NCI-H524 treated with DMSO at 0.1 percent for 48 hours (cell line): ENCODE results near the gene CDH24.

ENCODE experiments used
- DNase-seq: peaks from one replicate; lab custom pipeline; 2025; lab: John Stamatoyannopoulos, UW

CDH24 gene

DNA sequence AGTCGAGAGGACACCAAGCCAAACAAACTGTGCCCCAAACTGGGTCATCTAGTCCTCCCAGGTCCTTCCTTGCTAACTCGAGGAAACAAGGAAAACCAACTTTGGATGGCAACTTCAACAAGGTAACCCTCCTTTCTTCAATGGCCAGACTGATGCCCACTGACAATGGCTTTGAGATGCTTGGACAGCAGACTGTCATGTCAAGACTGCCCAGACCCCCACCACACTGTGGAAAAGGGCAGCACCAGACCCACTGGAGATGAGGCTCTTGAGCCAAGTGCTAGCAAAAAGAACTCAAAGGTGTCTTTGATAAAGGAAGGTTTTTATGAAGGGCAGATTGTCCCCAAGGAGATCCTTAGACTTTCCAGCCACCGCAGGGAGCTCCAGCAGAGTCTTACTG lies 9.0 kb upstream of the CDH24 start:
- no peak for DNase-seq

DNA sequence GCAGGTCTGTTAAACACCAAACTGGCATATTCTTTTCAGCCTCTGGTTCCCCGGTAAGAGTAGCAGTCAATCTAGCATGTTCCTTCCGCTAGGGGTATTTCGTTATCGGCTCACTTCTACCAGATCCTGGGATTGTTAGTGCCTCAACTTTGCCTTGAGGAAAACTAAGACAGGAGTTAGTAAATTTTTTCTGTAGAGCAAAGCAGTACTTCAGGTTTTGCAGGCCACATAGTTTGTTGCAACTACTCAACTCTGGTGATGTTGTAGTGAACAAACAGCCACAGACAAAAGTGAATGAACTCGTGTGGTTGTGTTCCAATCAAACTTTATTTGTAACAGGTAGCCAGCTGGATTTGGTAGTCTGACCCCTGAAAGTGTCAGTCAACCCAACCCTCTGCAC lies 6.3 kb upstream of the CDH24 start:
- DNase-seq = no peak

DNA sequence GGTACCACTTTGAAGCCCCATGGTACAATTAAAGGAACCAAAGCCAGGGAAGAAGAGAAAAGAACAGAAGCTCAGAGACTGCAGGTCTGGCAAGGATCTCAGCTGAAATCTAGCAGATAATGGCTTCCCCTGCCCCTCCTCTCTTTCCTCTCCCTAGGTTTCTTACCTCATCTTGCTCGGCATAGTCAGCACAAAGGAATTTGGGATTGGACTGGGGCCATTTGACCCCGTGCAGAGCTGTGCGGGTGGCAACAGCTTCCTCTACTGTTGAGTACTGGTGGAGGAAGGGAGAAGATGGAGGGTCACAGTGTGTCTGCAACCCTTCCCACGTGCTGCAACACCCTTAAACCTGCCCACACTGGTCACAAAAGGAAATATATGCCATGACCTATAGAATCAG lies 4.7 kb upstream of the CDH24 start:
- DNase-seq = no peak

- DNase-seq = no peak
These were observed 3.4 kb upstream of the CDH24 start for GRCh38 chr14:23060536-23061260.

DNA sequence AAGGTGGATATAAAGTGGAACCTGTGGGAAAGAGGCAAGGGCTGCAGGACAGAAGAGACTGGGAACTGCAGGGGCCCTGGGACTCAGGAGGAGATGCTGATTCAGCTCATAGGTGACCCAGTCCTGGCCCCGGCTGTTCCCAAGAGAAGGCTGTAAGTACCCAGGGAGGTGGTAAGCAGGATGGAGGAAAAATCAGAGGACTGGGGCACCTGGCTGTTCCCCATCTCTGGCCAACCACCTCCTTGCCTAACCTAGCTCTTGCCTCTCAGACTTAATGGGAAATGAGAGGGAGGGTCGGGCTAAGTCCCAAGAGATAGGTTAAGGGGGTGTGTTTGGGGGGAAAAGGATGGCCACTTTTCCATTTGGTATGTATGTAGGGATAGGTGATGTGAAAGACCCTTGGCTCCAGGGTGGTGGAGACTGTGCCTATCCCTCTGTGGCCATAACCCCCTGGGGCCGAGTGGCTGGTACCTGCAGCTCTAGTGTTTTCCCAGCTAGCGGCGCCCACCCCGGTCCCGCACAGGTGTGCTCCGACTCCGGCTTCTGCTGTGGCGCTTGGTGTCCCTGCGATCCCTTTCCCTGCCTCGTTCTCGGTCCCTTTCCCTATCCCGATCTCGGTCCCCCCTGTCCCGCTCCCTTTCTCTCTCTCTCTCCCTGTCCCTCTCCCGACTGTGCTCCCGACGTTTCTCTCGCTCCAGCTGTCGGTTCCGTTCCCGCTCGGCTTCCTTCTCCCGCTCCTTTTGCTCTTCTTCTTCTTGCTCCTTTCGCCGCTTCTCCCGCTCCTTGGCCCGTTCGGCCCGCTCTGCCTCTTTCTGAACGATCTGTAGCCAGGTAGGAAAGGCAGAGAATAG lies 1.6 kb upstream of the CDH24 start:
- DNase-seq = no peak

DNA sequence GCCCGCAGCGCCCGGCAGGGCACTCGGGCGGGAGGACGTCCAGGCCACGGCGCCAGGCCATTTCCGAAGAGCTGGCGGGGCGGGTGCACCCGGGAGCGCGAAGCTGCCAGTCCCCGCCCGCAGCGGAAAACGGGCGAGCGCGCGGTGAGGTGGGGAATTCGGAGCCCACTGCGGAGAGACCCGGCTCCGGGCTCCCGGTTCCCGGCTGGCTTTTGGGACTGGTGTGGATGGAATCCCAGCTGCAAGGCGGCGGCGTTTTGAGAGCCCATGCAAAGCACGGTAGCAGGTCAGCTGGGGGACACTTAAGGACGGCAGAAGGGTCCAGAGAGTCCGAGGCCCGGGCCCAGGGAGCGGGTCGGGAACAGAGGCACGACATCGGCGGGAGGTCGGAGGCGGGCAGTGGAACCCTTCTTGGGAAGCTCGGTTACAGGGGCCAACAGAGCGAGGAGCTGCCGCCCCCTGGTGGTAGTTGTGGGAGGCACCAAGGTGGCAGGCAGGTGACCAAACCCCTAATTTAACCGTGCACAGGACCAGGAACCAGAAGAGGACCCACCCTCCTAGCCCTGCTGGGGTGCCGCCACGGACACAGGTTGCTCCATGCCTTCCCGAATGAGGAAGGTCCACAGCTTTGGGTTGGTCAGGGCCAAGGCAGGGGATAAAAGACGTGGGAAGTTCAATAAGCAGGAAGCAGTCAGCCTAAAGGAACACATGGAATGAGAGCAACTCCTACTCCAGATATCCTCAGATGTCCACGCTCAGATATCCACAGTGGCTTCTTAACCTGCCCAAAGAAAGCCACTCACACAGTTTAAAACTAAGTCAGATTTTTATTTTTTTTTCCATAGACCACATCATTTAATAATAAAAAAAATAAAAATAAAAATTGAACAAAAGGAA lies 685 bp upstream of the CDH24 start:
- DNase-seq = no peak

- DNase-seq = no peak
These were observed 970 bp downstream of the CDH24 start for GRCh38 chr14:23056145-23056955.

DNA sequence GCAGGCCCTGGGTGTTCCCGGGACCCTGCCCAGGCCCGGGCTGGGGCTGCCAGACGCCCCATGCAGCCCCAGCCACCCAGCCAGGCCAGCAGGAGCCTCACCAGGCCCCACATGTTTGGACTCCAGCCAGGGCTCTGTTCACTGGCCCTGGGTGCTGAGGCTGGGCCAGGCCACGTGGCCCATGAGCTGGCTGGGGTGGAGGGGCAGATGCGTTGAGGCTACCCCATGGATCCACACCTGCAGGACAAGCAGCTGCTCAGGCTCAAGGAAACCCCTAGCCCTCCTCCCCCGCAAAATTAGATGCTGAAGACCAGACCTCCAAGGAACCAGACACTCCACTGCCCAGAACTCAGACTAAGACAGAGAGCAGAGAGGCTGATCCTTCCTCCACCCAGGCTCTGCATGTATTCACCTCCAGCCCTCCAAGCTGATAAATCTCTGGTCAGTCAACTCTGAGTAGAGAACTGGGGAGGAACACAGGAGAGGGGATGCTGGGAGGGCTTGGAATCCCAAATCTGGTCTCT lies 1.6 kb downstream of the CDH24 start:
- no peak for DNase-seq

- DNase-seq = no peak
These were observed 2.2 kb downstream of the CDH24 start for GRCh38 chr14:23055147-23055550.

- no peak for DNase-seq
These were observed 3.1 kb downstream of the CDH24 start for GRCh38 chr14:23054000-23054811.

- DNase-seq = no peak
These were observed 3.9 kb downstream of the CDH24 start for GRCh38 chr14:23053426-23053825.

DNA sequence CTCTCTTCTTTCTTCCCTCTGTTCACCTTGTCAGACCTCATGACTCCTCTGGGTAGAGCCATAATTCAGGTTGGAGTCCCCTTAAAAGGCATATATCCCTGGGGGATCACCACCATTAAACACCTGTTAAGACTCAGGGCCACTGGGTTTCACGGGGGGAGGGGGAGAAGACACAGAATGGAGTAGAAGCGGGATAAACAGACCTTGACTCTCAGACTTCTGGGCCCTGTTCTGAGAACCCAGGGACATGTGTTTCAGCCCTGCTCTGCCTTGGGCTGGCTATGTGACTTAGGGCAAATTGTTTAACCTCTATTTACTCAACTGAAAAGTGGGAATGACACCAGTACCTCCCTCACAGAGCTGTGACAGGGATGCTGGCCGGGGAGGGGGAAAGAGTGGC lies 4.6 kb downstream of the CDH24 start:
- DNase-seq = no peak

DNA sequence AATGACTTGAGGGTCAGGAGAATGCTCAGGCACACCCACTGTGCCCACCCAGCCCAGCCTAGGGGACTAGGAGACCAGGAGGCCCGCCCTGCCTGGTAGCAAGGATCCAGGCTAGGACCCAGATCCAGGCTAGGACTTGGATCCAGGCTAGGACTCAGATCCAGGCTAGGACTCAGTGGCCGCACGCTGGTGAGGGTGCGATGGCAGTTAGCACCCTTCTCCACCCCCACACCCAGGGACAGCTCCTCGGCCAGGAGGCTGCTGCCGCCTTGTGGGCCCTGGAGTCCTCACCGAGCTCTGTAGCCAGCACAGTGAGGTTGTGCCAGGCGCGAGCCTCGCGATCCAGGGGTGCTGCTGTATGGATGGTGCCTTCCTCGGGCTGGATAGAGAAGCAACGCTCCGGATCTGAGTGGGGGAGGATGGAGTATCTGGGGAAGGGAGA lies 5.1 kb downstream of the CDH24 start:
- no peak for DNase-seq

DNA sequence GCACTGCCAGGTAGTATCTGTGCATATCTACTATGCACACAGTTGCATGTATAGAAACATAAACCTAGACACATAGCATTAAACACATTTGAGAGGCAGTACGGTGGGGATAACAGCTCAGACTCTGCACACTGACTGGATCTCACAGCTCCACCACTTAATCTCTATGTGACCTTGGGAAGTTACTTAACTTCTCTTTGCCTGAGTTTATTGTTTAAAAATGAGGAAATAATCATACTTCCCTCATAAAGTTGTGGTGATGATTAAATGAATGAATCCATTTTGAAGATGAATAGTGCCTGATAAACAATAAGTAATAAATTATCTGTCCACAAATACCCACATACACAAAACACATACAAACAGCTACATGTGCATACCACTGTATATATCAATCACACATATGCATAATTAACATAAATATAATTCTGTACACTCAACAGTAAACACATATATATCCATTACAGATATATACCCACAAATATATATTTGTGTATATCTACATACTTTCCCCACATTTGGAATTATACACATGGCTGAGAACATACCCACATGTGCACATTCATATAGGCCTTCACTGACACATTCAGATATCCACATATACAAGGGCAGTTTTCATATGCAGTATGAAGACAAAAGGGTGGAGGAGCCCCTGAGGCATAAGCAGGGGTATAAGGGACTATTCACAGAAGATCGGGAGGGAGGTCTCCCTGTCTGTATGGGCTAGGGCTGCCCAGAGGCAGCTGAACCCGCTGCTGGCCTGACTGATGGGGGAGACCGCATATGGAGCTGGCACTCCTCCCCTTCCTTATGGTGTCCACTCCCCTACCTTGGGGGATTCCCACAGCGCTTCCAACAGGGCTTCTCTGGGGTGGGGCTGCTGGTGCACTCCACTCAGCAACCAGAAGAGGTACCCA lies 5.9 kb downstream of the CDH24 start:
- no peak for DNase-seq

DNA sequence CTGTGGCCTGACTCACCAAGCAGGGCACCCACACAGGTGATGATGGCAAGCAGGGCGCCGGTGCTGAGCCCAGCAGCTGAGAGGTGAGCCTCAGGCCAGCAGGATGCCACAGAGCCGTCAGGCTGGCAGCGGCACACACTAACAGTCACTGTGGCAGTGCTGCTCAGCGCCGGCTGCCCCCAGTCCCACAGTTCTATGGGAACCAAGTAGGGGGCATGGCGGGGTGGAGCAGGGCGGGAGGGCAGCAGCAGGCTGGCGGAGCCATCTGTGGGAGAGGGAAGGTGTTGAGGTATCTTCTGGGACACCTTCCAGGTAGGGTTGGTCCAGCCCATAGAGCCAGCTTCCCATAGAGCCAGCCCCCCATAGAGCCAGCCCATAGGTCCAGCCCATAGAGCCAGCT lies 8.3 kb downstream of the CDH24 start:
- no peak for DNase-seq

DNA sequence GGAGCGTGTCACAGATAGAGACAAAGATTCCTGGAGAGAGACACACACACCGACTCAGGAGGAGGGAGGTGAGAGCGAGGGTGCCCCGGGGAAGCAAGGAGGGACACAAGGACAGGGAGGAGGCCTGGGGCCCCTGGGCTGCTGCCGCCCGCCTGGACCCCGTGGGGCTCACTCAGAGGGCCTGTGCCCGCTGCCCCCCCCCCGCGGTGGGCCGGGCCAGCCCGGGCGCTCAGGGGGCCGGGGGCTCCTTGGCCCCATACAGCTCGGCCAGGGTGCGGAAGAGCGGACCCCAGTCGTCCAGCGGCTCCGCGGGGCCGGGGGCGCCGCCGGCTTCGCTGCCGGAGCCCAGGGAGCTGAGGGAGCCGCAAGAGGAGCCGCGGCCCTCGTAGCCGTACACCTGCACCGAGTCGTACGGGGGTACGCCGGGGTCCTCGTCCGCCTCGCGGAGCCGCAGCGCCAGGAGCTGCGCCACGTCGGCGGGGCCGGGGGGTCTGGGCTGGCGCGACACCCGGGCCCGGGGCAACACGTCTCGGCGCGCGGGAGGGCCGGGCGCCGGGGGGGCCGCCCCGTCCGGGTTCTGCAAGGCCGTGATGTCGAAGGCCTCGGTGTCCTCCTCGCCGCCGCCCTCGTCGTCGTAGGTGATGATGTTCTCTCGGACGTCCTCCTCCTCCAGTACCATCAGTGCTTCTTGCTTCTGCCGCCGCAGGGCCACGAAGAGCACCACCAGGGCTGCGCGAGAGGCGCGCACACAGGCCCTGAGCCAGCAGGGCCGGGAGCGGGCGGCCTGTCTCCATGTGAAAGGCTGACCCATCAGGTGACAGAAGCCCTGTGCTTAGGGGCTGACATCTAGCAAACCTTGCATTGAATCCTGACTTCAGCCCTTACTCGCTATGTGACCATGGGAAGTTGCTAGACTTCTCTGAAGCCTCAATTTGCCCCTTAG lies 9.3 kb downstream of the CDH24 start:
- DNase-seq = no peak

DNA sequence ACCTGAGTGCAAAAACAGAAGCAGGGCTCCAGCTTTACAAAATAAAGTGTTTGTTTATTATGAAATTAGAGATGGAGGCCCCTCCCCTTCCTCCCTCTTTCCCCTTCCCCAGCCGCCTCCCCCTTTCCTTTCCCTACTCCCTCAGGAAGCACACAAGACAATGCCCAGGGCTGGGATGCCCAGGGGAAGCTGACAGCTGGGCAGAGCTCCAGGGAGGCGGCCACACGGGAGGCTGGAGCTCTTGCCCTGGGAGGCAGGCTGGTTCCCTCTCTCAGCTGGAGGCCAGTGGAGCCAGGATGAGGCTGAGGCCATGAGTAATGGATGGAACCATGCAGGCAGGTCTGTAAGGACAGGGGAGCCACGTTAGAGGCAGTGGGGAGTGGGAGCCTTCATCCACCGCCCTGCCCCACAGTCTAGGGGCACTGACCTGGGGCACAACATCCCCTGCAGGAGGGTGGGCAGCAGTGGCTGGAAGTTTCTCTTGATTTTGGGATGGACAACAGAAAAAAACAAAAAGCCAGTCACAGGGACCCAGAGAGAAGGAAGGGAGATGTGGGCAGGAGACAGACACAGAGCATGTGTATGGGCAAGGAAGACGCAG lies 10.2 kb downstream of the CDH24 start:
- no peak for DNase-seq
